ENCODE measurements around the gene MON1A. TPM values are rescaled to one million over a fixed set of nuclear protein-coding genes. Genes with fewer than 3 reads are reported as not detected.

Gene MON1A
- total and polyA plus RNA-seq, 2 of the 8 experiments (the other 6 are each of a cell fraction or from before 2014, with no cell fraction given) = 10.3 to 14.1 TPM

GRCh38 chr3:49942651-49943050, 13.0 kb upstream of the MON1A start:
- H4K91ac ChIP-seq (replicated peaks; ENCODE audit: insufficient read length, low read length) = no peak overlapping the region
- ChIA-PET CTCF (ENCODE audit: partially characterized antibody) (no interaction called here), POLR2A (ENCODE audit: partially characterized antibody) (no interaction called here)
- H4K20me1 ChIP-seq (replicated peaks in 1 of 2; ENCODE audit: control insufficient read depth in 1 of 2, insufficient read depth in 2 of 2, low read length in 2 of 2) = peaks cover 2 to 9% of the 10 kb centered on the region in 2 experiments
- H2BK12ac ChIP-seq (ENCODE audit: low read depth, low read length) = no peak overlapping the region
- no peak overlapping the region for H2BK15ac ChIP-seq (ENCODE audit: low read length)
- H3K4me1 ChIP-seq (replicated peaks in 1 of 4; ENCODE audit: control insufficient read depth in 3 of 4, insufficient read depth in 4 of 4, low read length in 3 of 4) = peaks cover 0 to 4% (median 0%) of the 10 kb centered on the region in 4 experiments; a peak in 2 of 7 replicates
- H3K9ac ChIP-seq (replicated peaks in 1 of 4; ENCODE audit: extremely low read depth in 1 of 4, low read depth in 3 of 4, low read length in 3 of 4) = no peak overlapping the region
- H3K56ac ChIP-seq (replicated peaks; ENCODE audit: insufficient read length, low read depth, low read length) = no peak overlapping the region
- FAIRE-seq = no peak
- peaks cover 5% of the 10 kb centered on the region; the same call in 1 of the 2 replicates for H3K79me1 ChIP-seq (ENCODE audit: low read depth, low read length)
- H3K79me2 ChIP-seq (ENCODE audit: control insufficient read depth in 1 of 2, insufficient read depth in 2 of 2, low read length in 2 of 2) = peaks cover 32 to 71% of the 10 kb centered on the region in 2 experiments
- no peaks in the 10 kb centered on the region for H3K23me2 ChIP-seq (ENCODE audit: low read depth, low read length)
- no peak overlapping the region for H4K5ac ChIP-seq (ENCODE audit: insufficient read length, low read depth, low read length)
- no peak overlapping the region for H2AK5ac ChIP-seq (ENCODE audit: low read depth, low read length)
- no peaks in the 10 kb centered on the region for H3K9me3 ChIP-seq (ENCODE audit: insufficient read depth in 2 of 2, low read depth in 1 of 2, low read length in 1 of 2)
- 95% methylated on average over 2 of the region's 2 CpGs; no CpG with 5 or more reads in 1 of the 2 experiments for WGBS, 2 experiments (ENCODE audit: extremely low coverage in 1 of 2, insufficient coverage in 1 of 2, insufficient read length in 1 of 2, insufficient replicate concordance in 2 of 2, low coverage in 1 of 2, low lambda C conversion rate in 2 of 2, missing lambda C conversion rate in 1 of 2)
- H3K4me3 ChIP-seq (ENCODE audit: extremely low read depth in 1 of 4, insufficient read depth in 2 of 4, low read depth in 3 of 4, low read length in 4 of 4) = no peak overlapping the region
- no peak overlapping the region for H2AFZ ChIP-seq (ENCODE audit: low read length)
- H2BK120ac ChIP-seq (replicated peaks; ENCODE audit: low read depth, low read length) = no peak overlapping the region
- H3K27me3 ChIP-seq (replicated peaks in 1 of 4; ENCODE audit: control insufficient read depth in 3 of 4, extremely low read depth in 1 of 4, insufficient read depth in 3 of 4, low read length in 3 of 4) = no peaks in the 10 kb centered on the region
- H3K18ac ChIP-seq (ENCODE audit: extremely low read depth, low read length) = no peak overlapping the region
- no peak overlapping the region for H2BK20ac ChIP-seq (ENCODE audit: low read length)
- no peak overlapping the region for H3K14ac ChIP-seq (ENCODE audit: insufficient read length)
- H3K27ac ChIP-seq (ENCODE audit: low read depth, low read length) = no peak overlapping the region
- no peak overlapping the region for H3K4me2 ChIP-seq (ENCODE audit: insufficient read depth in 1 of 2, low read depth in 2 of 2, low read length in 2 of 2)
- no peak overlapping the region for H4K8ac ChIP-seq (ENCODE audit: extremely low read depth, insufficient read depth, low read length)
- H3K4ac ChIP-seq (replicated peaks; ENCODE audit: insufficient read length, low read depth, low read length) = no peak overlapping the region
- 0 out of 8 replicates have a peak, but pooled peaks cover 0 to 3% (median 0%) of the 10 kb centered on the region in 4 experiments for H3K36me3 ChIP-seq (ENCODE audit: control insufficient read depth in 2 of 4, insufficient read depth in 4 of 4, low read length in 3 of 4)
- DNase-seq (ENCODE audit: low read depth in 1 of 2, low spot score in 2 of 2) = no peak
- H2BK5ac ChIP-seq (ENCODE audit: low read depth, low read length) = no peak overlapping the region
- no peak overlapping the region for H3K23ac ChIP-seq (ENCODE audit: insufficient read length)
- TF ChIP-seq POLR2AphosphoS5 (IDR thresholded peaks at IDR 0.05; ENCODE audit: low read depth, low read length) (no peak), BACH1 (IDR thresholded peaks at IDR 0.05; ENCODE audit: low read length) (no peak), MAX (IDR thresholded peaks at IDR 0.05) (no peak), PHF8 (conservative IDR thresholded peaks at IDR 0.05; ENCODE audit: low read depth, low read length) (no peak), SP2 (IDR thresholded peaks at IDR 0.05; ENCODE audit: low read length) (no peak), CBX5 (IDR thresholded peaks at IDR 0.05; ENCODE audit: low read depth, low read length) (no peak), KDM5A (IDR thresholded peaks at IDR 0.05; ENCODE audit: low read length) (no peak), CHD1 (IDR thresholded peaks at IDR 0.05; ENCODE audit: low read depth, low read length) (no peak), SP1 (IDR thresholded peaks at IDR 0.05; ENCODE audit: low read depth, low read length) (no peak), JUND (IDR thresholded peaks at IDR 0.05; ENCODE audit: low read length) (no peak), CTCF (IDR thresholded peaks at IDR 0.05; ENCODE audit: control extremely low read depth in 1 of 3, insufficient read depth in 1 of 3, low read depth in 1 of 3, low read length in 3 of 3) (no peak), KDM4A (IDR thresholded peaks at IDR 0.05; ENCODE audit: low read depth, low read length, severe bottlenecking) (no peak), JUN (IDR thresholded peaks at IDR 0.05; ENCODE audit: low read depth, low read length) (no peak)
